Thyroid gland (tissue), 4 donors: ENCODE data around the gene FYN. TPM values are rescaled to one million over a fixed set of nuclear protein-coding genes. Genes with fewer than 3 reads are reported as not detected.

ENCODE experiments used
- DNase-seq, 2 donors: peaks; one replicate each; pipeline ENCODE4 v3.0.0-alpha.2; 2019
- H3K27ac ChIP-seq, 3 donors: fragments of 200-600 bp; sonication (generic); 1 replicate in 2 of 3; 2 replicates in 1 of 3; pipeline ENCODE4 v1.5.1; 2016 to 2019; ENCODE audit warnings: mild to moderate bottlenecking in 1 of 3, moderate library complexity in 1 of 3
- H3K27me3 ChIP-seq: fragments of 200-600 bp; sonication (generic); one replicate; pipeline ENCODE4 v1.5.1; 2019
- H3K36me3 ChIP-seq, 2 donors: fragments of 200-600 bp; sonication (generic); one replicate each; pipeline ENCODE4 v1.5.1; 2016 to 2019
- H3K4me1 ChIP-seq, 2 donors: fragments of 200-600 bp; sonication (generic); one replicate each; pipeline ENCODE4 v1.5.1; 2017 to 2019
- H3K4me3 ChIP-seq, 3 donors: fragments of 200-600 bp; sonication (generic); replicated peaks in 1 of 3; 1 replicate in 2 of 3; 2 replicates in 1 of 3; pipeline ENCODE4 v1.5.1; 2016; ENCODE audit warnings: mild to moderate bottlenecking in 1 of 3
- H3K9me3 ChIP-seq: fragments of 200-600 bp; sonication (generic); one replicate; pipeline ENCODE4 v1.5.1; 2017
- CTCF ChIP-seq, 6 experiments: fragments of 200-600 bp in 3 of 6; fragments of 450-650 bp in 3 of 6; sonication (generic) in 3 of 6; IDR thresholded peaks; one replicate each; pipeline ENCODE4 v1.5.1; 2016 to 2019; ENCODE audit warnings: antibody characterized with exemption in 6 of 6, mild to moderate bottlenecking in 2 of 6, inconsistent platforms in 1 of 6, moderate library complexity in 1 of 6
- POLR2A ChIP-seq, 2 donors: fragments of 450-650 bp; IDR thresholded peaks; one replicate each; pipeline ENCODE4 v1.6.1; 2017; ENCODE audit warnings: antibody characterized with exemption in 2 of 2, mild to moderate bottlenecking in 2 of 2, moderate library complexity in 1 of 2
- WGBS, 2 donors: methylation state at CpG; one replicate each; pipeline ENCODE4 v1.1.5; 2017; 5-methylcytosine and 5-hydroxymethylcytosine counted together
- intact Hi-C: fragments of 100-400 bp; cut with DNase I; formaldehyde crosslinking; loops from one replicate; pipeline ENCODE4 v1.15.1; 2023
- total RNA-seq, 4 donors: library from RNA; depleted of rRNA; stranded (reverse); fragments of >200 nt; gene quantifications; one replicate each; pipeline ENCODE4 v1.2.3, GENCODE V29; 2016

Gene FYN
- total RNA-seq, 4 donors from 2014 or later = 67.0 to 206 (median 95.9) TPM

- no peak overlapping the region for H3K4me3 ChIP-seq
- H3K4me1 ChIP-seq = peaks cover 0 to 39% of the 10 kb centered on the region in 2 donors
- 88 to 90% methylated on average over 6 of the region's 6 CpGs for WGBS, 2 donors
- no peak for DNase-seq
- no peaks in the 10 kb centered on the region for H3K9me3 ChIP-seq
- H3K27ac ChIP-seq = no peak overlapping the region
- H3K36me3 ChIP-seq = no peaks in the 10 kb centered on the region
- no peaks in the 10 kb centered on the region for H3K27me3 ChIP-seq
- intact Hi-C loops = no loop called here
- TF ChIP-seq CTCF (IDR thresholded peaks at IDR 0.05) (no peak), POLR2A (IDR thresholded peaks at IDR 0.05) (no peak)
Observed at GRCh38 chr6:111864138-111865048, 8.9 kb downstream of the FYN start.

DNA sequence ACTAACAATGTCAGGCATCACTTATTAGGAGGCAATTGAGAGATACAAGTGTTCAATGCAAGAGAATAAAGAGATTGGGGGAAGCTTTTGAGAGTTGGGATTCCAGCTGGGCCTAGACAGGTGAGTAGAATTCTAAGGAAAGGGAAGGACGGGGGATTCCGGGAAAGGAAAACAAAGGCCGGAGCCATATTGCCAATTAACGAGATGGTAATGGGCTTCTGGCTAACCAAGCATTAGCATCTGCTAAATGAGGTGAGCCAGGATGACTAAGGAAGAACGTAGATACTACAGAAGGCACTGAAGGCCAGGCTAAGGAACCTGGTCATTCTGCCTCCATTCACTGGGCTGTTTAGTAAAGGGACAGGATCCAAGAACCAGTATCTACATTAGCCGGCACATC, 10.5 kb downstream of the FYN start:
- H3K27ac ChIP-seq = no peak overlapping the region
- intact Hi-C loops = no loop called here
- no peak for DNase-seq
- H3K9me3 ChIP-seq = no peaks in the 10 kb centered on the region
- no peak overlapping the region for H3K4me3 ChIP-seq
- H3K27me3 ChIP-seq = no peaks in the 10 kb centered on the region
- no peaks in the 10 kb centered on the region for H3K36me3 ChIP-seq
- WGBS, 2 donors = 95% methylated on average over 6 of the region's 6 CpGs
- no peak for TF ChIP-seq CTCF (IDR thresholded peaks at IDR 0.05)
- TF ChIP-seq POLR2A (IDR thresholded peaks at IDR 0.05) = no peak
- peaks cover 0 to 35% of the 10 kb centered on the region in 2 donors for H3K4me1 ChIP-seq

DNA sequence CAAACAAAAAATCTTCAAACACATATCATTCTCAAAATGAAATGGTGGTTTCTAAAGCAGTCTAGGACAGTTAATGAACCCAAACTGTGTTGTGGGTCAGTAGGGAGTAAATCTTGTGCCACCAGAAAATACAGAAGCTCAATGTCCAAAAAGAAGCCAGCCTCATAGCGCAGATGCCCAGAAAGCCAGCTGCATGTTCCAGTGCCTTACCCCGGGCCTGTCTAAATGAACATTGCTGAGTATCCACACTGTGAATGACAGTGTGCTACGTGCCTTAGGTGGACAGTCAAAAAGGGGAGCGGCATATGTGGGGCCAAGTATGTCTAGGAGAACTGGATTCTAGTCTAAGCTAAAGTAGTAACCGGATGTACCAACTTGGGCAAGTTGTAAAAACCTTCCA, 10.9 kb downstream of the FYN start:
- no peaks in the 10 kb centered on the region for H3K27me3 ChIP-seq
- no peaks in the 10 kb centered on the region for H3K9me3 ChIP-seq
- H3K27ac ChIP-seq = no peak overlapping the region
- no peak overlapping the region for H3K4me3 ChIP-seq
- TF ChIP-seq CTCF (IDR thresholded peaks at IDR 0.05) = no peak
- TF ChIP-seq POLR2A (IDR thresholded peaks at IDR 0.05) = no peak
- WGBS, 2 donors = 94% methylated on average over 5 of the region's 5 CpGs
- peaks cover 0 to 39% of the 10 kb centered on the region in 2 donors for H3K4me1 ChIP-seq
- H3K36me3 ChIP-seq = no peaks in the 10 kb centered on the region
- DNase-seq = no peak
- intact Hi-C loops = no loop called here

- TF ChIP-seq CTCF (IDR thresholded peaks at IDR 0.05) (no peak), POLR2A (IDR thresholded peaks at IDR 0.05) (no peak)
- no peak overlapping the region for H3K4me3 ChIP-seq
- H3K27ac ChIP-seq = no peak overlapping the region
- peaks cover 0 to 37% of the 10 kb centered on the region in 2 donors for H3K4me1 ChIP-seq
- DNase-seq = no peak
- H3K36me3 ChIP-seq = no peaks in the 10 kb centered on the region
- H3K27me3 ChIP-seq = no peaks in the 10 kb centered on the region
- H3K9me3 ChIP-seq = no peaks in the 10 kb centered on the region
- intact Hi-C loops = no loop called here
- WGBS, 2 donors = 64 to 74% methylated on average over 7 of the region's 7 CpGs
Observed at GRCh38 chr6:111861431-111861885, 11.8 kb downstream of the FYN start.

GRCh38 chr6:111858347-111858746, 14.9 kb downstream of the FYN start:
- H3K27me3 ChIP-seq = no peaks in the 10 kb centered on the region
- no peak for DNase-seq
- no peak overlapping the region for H3K27ac ChIP-seq
- TF ChIP-seq CTCF (IDR thresholded peaks at IDR 0.05) (no peak), POLR2A (IDR thresholded peaks at IDR 0.05) (no peak)
- intact Hi-C loops = no loop called here
- H3K9me3 ChIP-seq = no peaks in the 10 kb centered on the region
- no peak overlapping the region for H3K4me3 ChIP-seq
- 80 to 89% methylated on average over 3 of the region's 3 CpGs for WGBS, 2 donors
- peaks cover 0 to 34% of the 10 kb centered on the region in 2 donors for H3K4me1 ChIP-seq
- H3K36me3 ChIP-seq = no peaks in the 10 kb centered on the region
